Skeletal muscle satellite cell (primary cell): ENCODE results near the gene LRPAP1.
"Not testable (repeated sequence)": the region's sequence is repeated elsewhere in the genome, so short reads cannot be mapped to it uniquely, and the experiment has no call there.

Experiments used
- H3K27me3 ChIP-seq: 2 replicates; pipeline ENCODE4 v1.7.0; 2013; ENCODE audit warnings: low read length; ENCODE audit not compliant: control insufficient read depth, insufficient read depth
- H3K36me3 ChIP-seq: 2 replicates; pipeline ENCODE4 v1.7.0; 2013; ENCODE audit warnings: mild to moderate bottlenecking, control low read depth, low read length; ENCODE audit not compliant: insufficient read depth
- H3K4me1 ChIP-seq: 2 replicates; pipeline ENCODE4 v1.7.0; 2013; ENCODE audit warnings: low read length; ENCODE audit not compliant: control insufficient read depth, insufficient read depth
- H3K4me2 ChIP-seq: 2 replicates; pipeline ENCODE4 v1.7.0; 2013; ENCODE audit warnings: mild to moderate bottlenecking, low read length
- H3K4me3 ChIP-seq: 2 replicates; pipeline ENCODE4 v1.7.0; 2013; ENCODE audit warnings: low read length
- H3K9ac ChIP-seq: 2 replicates; pipeline ENCODE4 v1.7.0; 2013; ENCODE audit warnings: mild to moderate bottlenecking, low read depth, low read length, moderate library complexity
- H3K9me3 ChIP-seq: replicated peaks from 2 replicates; pipeline ENCODE4 v1.7.0; 2013; ENCODE audit warnings: mild to moderate bottlenecking, control low read depth, low read length

The LRPAP1 gene

DNA sequence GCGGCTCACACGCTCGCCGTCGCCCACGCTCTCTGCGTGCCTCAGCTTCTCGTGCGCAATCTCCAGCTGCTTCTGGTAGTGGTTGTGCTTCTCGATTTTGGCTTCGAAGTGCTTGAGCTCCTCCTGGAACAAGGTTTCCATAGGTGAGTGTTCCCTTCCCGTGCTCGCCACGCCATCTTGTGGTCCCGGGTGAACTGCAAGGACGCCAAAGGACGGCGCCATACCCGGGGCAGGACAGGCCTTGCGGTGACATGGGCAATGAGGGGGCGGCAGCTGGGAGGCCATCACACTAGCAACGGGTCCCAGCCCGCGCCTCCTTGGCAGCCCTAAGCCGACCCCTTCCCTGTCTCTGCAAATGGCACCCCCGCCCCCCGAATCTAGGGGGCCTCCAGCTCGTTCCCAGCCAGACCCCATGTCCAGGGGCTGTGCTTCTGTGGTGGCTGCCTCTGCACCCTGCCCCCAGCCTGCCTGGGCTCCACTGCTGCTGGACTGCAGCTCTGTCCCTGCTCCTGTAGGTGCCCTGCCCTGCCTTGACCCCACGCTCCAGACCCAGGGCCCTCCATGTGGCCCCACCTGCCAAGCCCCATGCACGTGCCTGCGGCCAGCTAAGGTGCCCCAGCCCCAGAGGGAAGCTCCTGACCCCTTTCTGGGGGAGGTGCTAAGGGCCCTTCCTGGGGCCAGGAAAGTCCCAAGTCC lies 17.3 kb downstream of the LRPAP1 start:
- H3K36me3 ChIP-seq = peaks cover 77% of the 10 kb centered on the region

DNA sequence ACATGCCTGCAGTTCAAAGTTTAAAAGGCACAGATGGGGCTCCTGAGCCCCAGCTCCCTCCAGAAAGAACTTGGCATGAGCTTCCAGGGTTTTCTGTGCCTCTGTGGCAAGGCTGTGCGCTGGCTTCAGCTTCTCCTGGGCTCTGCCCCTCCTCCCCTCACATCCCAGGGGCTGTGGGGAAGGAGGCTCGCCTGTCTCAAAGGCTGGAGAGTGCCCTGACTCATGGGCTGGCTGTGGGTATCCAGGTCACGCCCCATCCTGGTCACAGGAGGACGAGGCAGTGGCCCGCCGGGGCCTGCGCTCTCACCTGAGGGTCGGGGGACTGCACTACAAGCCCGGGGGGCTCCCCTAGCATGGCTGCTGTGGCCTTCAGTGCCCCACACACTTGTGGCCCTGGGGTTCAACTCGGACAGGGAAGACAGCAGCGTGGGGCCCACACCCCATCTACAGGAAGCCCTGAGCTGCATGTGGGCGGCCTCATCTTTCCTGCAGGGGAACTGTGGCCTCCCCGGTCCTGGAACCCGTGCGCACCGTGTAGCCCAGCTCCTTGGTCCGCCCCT lies 17.9 kb downstream of the LRPAP1 start:
- H3K4me1 ChIP-seq = no peaks in the 10 kb centered on the region
- no peaks in the 10 kb centered on the region for H3K9me3 ChIP-seq
- no peaks in the 10 kb centered on the region for H3K27me3 ChIP-seq
- H3K9ac ChIP-seq = no peak overlapping the region
- no peak overlapping the region for H3K4me3 ChIP-seq
- no peak overlapping the region for H3K4me2 ChIP-seq
- H3K36me3 ChIP-seq = peaks cover 72% of the 10 kb centered on the region

More for the DNA sequence above, 17.3 kb downstream of the LRPAP1 start:
- Histone ChIP-seq H3K4me2 (no peak overlapping the region), H3K4me3 (no peak overlapping the region), H3K9ac (no peak overlapping the region), H3K9me3 (no peaks in the 10 kb centered on the region), H3K4me1 (no peaks in the 10 kb centered on the region), H3K27me3 (no peaks in the 10 kb centered on the region)

DNA sequence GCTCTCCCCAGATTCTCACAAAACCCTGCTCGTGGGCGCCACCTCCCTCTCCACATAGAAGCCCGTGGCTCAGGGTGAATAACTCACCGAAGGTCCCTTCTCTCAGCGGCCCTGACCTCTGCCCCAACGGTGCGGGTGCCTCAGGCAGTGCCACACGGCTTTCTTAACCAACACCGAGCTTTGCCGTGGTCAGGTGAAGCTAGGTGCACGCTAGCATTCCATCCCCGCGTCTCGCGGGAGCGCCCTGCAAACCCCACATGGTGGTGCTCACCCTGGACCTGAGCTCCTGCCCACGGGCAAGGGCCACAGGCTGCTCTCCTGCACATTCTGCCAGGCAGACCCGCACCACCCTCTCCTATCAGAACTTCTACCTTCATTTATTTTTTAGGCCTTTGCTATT lies 18.4 kb downstream of the LRPAP1 start:
- Histone ChIP-seq H3K4me2 (no peak overlapping the region), H3K9me3 (no peaks in the 10 kb centered on the region), H3K4me1 (no peaks in the 10 kb centered on the region), H3K4me3 (no peak overlapping the region), H3K36me3 (peaks cover 72% of the 10 kb centered on the region), H3K9ac (no peak overlapping the region), H3K27me3 (no peaks in the 10 kb centered on the region)

DNA sequence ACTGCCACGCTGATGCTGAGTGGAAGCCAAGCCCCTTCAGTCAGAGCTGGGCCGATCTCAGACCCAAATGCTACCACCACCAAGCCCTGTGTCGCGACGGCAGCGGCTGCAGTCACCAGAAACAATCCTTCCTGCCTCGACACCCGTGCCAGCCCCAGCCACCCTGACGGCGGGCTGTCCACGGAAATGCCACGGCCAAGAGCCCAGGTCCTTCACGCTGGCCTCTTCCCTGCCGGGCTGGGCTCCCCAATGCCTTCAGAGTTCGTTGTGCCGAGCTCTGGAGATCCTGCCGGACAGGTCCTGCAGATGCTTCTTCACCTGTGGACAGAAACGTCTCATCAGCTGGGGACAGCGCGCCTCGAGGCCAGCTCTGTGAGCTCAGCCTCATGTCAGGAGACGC lies 19.5 kb downstream of the LRPAP1 start:
- no peaks in the 10 kb centered on the region for H3K9me3 ChIP-seq
- no peak overlapping the region for H3K4me2 ChIP-seq
- H3K4me3 ChIP-seq = no peak overlapping the region
- no peaks in the 10 kb centered on the region for H3K4me1 ChIP-seq
- H3K36me3 ChIP-seq = peaks cover 70% of the 10 kb centered on the region
- H3K9ac ChIP-seq = no peak overlapping the region
- H3K27me3 ChIP-seq = no peaks in the 10 kb centered on the region

DNA sequence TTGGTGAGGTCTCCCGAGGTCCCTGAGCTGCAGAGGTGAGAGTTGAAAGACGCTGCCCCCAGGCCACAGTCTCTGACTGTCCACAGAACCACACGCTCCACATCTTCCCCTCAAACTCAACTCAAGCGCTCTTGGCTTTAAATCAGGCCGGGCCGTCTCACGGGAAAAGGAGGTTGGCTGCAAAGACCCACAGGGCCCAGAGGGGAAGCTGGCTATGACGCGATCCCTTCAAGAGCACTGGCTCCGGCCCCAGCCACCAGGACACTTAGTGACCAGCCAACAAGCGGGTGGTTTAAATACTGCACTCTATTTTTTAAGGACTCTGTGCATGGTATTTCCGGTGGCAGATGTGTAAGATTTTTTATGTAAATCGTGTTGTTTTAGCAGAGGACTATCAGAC lies 19.9 kb downstream of the LRPAP1 start:
- no peaks in the 10 kb centered on the region for H3K27me3 ChIP-seq
- no peak overlapping the region for H3K4me3 ChIP-seq
- no peaks in the 10 kb centered on the region for H3K4me1 ChIP-seq
- H3K4me2 ChIP-seq = no peak overlapping the region
- H3K9ac ChIP-seq = no peak overlapping the region
- H3K9me3 ChIP-seq = no peaks in the 10 kb centered on the region
- H3K36me3 ChIP-seq = peaks cover 66% of the 10 kb centered on the region

DNA sequence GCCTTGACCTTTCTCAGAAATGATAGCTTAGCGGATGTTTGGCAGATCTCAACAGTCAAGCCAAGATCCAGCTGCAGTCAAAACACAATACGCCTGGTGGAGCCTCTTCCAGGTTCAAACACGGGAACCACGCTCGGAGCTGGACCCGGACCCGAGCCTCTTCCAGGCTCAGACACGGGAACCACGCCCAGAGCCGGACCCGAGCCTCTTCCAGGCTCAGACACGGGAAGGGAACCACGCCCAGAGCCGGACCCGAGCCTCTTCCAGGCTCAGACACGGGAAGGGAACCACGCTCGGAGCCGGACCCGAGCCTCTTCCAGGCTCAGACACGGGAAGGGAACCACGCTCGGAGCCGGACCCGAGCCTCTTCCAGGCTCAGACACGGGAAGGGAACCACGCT lies 20.6 kb downstream of the LRPAP1 start:
- not testable (repeated sequence) for H3K4me2 ChIP-seq, H3K4me3 ChIP-seq, H3K4me1 ChIP-seq, H3K27me3 ChIP-seq, H3K9me3 ChIP-seq, H3K9ac ChIP-seq
- peaks cover 59% of the 10 kb centered on the region for H3K36me3 ChIP-seq

DNA sequence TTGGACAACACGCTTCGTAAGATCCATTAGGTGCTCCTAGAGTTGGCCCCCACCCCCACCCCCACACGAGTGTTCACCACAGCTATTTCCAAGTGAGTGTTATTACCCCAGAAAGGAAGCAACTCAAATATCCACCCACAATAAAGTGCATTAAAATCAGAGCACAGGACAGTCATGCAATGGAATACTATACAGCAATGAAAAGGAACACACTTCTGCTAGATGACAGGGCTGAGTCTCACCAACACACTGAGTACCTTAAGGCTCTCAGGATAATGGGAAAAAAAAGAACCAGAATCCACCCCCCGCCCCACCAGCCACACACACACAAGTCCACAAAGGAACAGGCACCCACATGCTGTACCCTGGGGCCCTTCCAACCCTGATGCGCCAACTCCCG lies 21.0 kb downstream of the LRPAP1 start:
- Histone ChIP-seq H3K9me3 (no peaks in the 10 kb centered on the region), H3K4me2 (no peak overlapping the region), H3K4me1 (no peaks in the 10 kb centered on the region), H3K9ac (no peak overlapping the region), H3K27me3 (no peaks in the 10 kb centered on the region), H3K4me3 (no peak overlapping the region), H3K36me3 (peaks cover 56% of the 10 kb centered on the region)

DNA sequence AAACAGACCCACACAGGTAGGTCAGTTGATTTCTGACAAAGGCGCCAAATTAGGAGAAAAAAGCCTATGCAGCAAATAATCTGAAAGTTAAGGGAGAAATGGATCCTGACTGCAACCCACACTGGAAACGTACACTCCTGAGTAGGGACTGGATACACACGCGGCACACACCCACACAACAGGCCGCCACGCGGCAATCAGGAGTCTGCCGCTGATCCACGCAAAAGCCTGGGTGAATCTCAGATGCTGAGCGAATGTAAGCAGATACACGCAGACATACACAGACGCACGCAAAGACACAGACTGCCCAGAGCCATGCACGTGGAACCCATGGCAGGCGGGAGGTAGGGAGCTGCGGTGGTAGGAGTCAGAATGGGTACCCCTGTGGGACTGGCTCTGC lies 21.7 kb downstream of the LRPAP1 start:
- no peak overlapping the region for H3K4me2 ChIP-seq
- no peaks in the 10 kb centered on the region for H3K27me3 ChIP-seq
- no peaks in the 10 kb centered on the region for H3K4me1 ChIP-seq
- H3K9me3 ChIP-seq = no peaks in the 10 kb centered on the region
- no peak overlapping the region for H3K4me3 ChIP-seq
- H3K36me3 ChIP-seq = peaks cover 51% of the 10 kb centered on the region
- H3K9ac ChIP-seq = no peak overlapping the region

DNA sequence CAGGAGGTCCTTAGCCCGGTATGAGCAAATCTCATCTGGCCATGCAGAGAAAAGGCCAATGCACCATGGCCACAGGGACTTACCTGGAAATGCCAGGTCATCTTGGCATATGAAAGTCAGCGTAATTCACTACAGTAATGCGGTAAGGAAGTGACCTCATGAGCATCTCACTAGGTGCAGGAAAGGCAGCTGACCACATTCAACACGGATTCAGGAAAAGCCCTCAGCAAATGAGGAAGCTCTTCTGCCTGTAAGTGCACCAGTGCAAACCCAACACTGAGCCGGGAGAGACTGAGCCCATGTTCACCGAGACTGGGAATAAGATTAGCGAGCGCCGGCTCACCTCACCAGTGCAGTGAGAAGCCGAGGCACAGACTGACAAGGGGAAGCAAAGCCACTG lies 23.7 kb downstream of the LRPAP1 start:
- Histone ChIP-seq H3K9me3 (no peaks in the 10 kb centered on the region), H3K4me2 (no peak overlapping the region), H3K36me3 (peaks cover 48% of the 10 kb centered on the region), H3K4me3 (no peak overlapping the region), H3K9ac (no peak overlapping the region), H3K4me1 (no peaks in the 10 kb centered on the region), H3K27me3 (no peaks in the 10 kb centered on the region)

DNA sequence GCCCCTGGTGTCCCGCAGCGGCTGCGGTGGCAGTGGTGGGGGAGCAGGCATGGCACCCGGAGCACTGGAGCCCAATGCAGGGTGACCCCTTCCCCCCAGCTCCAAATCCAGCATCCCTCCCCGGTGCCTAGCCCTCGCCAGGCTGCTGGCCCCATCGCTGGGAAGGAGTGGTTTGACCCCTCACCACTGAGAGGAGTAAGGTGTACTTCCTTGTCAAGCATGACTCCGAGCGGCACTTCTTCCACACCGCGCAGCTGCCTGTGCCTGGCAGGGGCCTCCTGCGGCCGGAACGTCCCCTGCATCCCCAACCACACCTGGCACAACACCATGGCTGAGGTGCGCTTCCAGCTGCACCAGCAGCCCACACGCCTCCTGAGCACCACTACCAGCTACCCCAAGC lies 27.0 kb downstream of the LRPAP1 start:
- H3K9me3 ChIP-seq = no peaks in the 10 kb centered on the region
- H3K4me1 ChIP-seq = no peaks in the 10 kb centered on the region
- peaks cover 26% of the 10 kb centered on the region for H3K36me3 ChIP-seq
- H3K4me2 ChIP-seq = no peak overlapping the region
- H3K4me3 ChIP-seq = no peak overlapping the region
- no peaks in the 10 kb centered on the region for H3K27me3 ChIP-seq
- no peak overlapping the region for H3K9ac ChIP-seq

DNA sequence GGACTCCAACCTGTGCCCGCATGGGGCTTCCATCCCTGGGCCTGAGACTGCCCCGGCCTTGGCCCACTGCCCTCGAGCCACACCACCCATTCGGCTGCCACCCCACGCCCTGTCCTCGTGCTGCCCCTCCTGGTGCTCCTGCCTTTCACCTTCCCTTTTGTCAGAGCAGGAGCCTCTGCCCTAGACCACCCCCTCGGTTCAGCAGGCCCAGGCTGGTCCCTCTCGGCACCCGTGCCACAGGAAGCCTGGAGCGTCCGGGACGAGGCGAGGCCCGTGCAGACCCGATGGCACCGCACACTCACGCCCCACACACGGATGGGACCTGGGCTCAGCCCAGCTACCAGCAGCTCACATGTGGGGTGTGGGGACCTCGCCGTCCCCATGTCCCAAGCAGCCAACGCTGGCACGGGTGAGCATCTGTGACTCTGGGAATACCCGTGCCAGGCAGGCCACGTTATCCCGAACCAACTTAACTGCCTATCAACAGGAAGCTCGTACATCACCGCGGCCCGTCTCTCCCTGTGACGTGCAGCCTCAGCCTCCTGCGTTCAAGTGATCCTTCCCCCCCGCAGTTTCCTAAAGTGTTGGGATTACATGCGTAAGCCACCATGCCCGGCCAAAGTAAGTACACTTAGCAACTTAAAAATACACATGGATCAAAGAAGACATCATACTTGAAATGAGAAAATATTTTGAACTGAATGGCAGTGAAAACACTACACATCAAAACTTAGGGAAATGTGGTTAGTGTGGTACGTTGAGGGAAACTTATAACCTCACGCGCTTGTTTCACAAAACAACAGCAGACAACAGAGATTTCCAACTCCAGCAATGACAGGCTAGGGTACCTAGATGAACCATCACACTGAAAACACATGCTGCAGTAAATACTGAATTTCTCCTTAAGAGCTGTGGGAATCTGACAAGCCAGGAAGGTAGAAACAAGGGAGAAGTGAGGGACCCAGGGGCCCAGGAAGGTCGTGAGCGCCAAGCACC lies 29.0 kb downstream of the LRPAP1 start:
- H3K9me3 ChIP-seq = no peaks in the 10 kb centered on the region

More for the DNA sequence above, 29.0 kb downstream of the LRPAP1 start:
- peaks cover 17% of the 10 kb centered on the region for H3K36me3 ChIP-seq
- no peak overlapping the region for H3K4me3 ChIP-seq
- no peak overlapping the region for H3K9ac ChIP-seq
- H3K27me3 ChIP-seq = no peaks in the 10 kb centered on the region
- H3K4me1 ChIP-seq = no peaks in the 10 kb centered on the region
- H3K4me2 ChIP-seq = no peak overlapping the region
